ENCODE results near the gene HOXA13.

The HOXA13 gene

DNA sequence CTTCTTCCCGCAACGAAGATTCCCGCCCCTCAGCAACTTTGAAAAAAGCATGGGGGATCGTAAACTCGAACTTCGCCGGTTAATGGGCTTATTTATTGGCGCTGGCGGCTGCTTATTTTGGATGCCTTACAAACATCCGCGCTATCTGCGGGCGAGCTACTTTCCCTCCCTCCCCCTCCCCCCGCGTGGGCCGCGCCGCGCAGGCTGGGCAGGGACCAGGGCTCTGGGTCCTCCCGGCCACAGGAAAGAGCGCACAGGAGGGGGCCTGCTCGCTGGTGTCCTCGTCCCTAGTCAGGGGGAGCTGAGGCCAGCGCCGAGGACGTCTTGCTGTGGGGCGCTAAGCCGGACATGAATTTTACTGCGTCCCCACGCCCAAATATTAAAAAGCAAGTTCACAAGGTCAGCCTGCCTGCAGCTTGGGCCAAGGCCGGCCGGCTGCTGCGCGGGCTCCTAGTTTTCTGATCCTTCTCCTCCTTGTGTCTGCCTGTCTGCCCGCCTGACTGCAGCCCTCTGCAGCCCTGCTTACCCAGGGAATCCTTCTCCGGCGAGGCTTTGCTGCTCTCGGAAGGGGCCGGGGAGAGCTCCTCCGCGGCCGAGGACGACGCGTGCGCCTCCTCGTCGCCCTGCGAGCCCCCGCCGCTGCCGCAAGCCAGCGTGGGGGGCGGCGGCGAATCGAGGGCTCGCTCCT, 26.9 kb downstream of the HOXA13 start:
- Histone ChIP-seq H3K27me3 (ENCODE audit: control insufficient read depth in 1 of 2, insufficient read depth in 2 of 2, low read length in 2 of 2) (peaks cover 94 to 98% of the 10 kb centered on the region in 2 donors), H3K36me3 (ENCODE audit: control insufficient read depth in 1 of 2, insufficient read depth in 2 of 2, low read length in 2 of 2) (no peaks in the 10 kb centered on the region), H3K4me3 (ENCODE audit: low read depth in 1 of 2, low read length in 2 of 2) (peak overlapping the region; percentile 45 to 47), H3K9ac (ENCODE audit: low read depth in 1 of 2, low read length in 2 of 2) (no peak overlapping the region), H3K27ac (ENCODE audit: low read depth, low read length) (peak overlapping the region; percentile 20), H3K4me1 (ENCODE audit: control insufficient read depth in 1 of 2, insufficient read depth in 2 of 2, low read length in 2 of 2) (peaks cover 0 to 5% of the 10 kb centered on the region in 2 donors), H3K9me3 (ENCODE audit: control insufficient read depth in 1 of 2, low read length in 2 of 2) (no peaks in the 10 kb centered on the region)

DNA sequence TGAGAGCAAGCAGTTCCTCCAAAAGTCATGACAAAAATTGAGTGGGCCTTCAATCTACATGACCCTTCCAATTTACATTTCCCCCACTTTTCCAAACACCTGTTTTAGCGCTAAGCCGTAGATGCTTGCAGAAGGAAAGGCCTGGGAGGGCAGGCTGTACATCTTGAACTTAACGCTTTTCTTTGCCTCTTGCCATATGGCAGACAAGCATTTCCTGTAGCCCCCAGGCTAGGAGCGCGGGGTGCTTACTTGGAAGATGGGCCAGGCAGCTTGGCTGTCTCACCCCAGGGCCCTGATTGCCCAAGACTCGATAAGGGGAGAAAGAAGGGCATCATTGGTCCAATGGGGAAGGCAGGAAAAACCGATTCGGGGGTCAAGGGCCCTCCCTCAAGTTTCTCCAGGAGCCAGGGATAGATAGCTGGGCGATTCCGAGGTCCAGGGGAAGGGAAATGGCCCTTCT, 27.5 kb downstream of the HOXA13 start:
- H3K27me3 ChIP-seq (ENCODE audit: control insufficient read depth in 1 of 2, insufficient read depth in 2 of 2, low read length in 2 of 2): peaks cover 94 to 98% of the 10 kb centered on the region in 2 donors
- no peak overlapping the region for H3K9ac ChIP-seq (ENCODE audit: low read depth in 1 of 2, low read length in 2 of 2)
- no peak overlapping the region for H3K27ac ChIP-seq (ENCODE audit: low read depth, low read length)
- no peaks in the 10 kb centered on the region for H3K9me3 ChIP-seq (ENCODE audit: control insufficient read depth in 1 of 2, low read length in 2 of 2)
- peaks cover 0 to 5% of the 10 kb centered on the region in 2 donors for H3K4me1 ChIP-seq (ENCODE audit: control insufficient read depth in 1 of 2, insufficient read depth in 2 of 2, low read length in 2 of 2)
- no peak overlapping the region for H3K4me3 ChIP-seq (ENCODE audit: low read depth in 1 of 2, low read length in 2 of 2)
- H3K36me3 ChIP-seq (ENCODE audit: control insufficient read depth in 1 of 2, insufficient read depth in 2 of 2, low read length in 2 of 2): no peaks in the 10 kb centered on the region

DNA sequence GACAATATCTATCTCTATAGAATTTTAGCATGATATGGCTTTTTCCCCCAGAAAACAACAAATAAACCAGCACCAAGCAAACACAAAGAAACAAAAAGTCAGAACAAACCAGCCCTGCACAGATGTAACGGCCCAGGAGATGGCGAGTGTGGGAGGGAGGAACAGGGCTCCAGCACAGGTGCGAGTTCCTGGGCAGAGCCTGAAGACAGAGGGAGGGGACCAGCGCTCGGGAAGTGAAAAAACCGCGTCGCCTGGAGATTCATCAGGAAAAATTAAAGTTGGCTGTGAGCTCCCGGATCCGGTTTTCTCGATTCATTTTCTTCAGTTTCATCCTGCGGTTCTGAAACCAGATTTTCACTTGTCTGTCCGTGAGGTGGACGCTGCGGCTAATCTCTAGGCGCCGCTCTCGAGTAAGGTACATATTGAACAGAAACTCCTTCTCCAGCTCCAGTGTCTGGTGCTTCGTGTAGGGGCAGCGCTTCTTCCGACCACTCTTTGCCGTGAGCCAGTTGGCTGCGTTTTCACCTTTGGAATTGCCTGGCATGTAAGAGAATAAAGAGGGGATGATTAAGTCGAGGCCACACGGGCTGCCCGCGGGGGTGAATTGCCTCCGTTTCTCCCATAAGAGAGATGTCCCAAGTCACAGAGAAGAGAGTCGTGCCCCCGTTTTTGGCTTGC, 28.1 kb downstream of the HOXA13 start:
- peaks cover 0 to 5% of the 10 kb centered on the region in 2 donors for H3K4me1 ChIP-seq (ENCODE audit: control insufficient read depth in 1 of 2, insufficient read depth in 2 of 2, low read length in 2 of 2)
- peak overlapping the region; percentile 17 for H3K27ac ChIP-seq (ENCODE audit: low read depth, low read length)
- no peak overlapping the region for H3K9ac ChIP-seq (ENCODE audit: low read depth in 1 of 2, low read length in 2 of 2)
- no peaks in the 10 kb centered on the region for H3K9me3 ChIP-seq (ENCODE audit: control insufficient read depth in 1 of 2, low read length in 2 of 2)
- H3K27me3 ChIP-seq (ENCODE audit: control insufficient read depth in 1 of 2, insufficient read depth in 2 of 2, low read length in 2 of 2): peaks cover 94 to 98% of the 10 kb centered on the region in 2 donors
- no peak overlapping the region for H3K4me3 ChIP-seq (ENCODE audit: low read depth in 1 of 2, low read length in 2 of 2)
- no peaks in the 10 kb centered on the region for H3K36me3 ChIP-seq (ENCODE audit: control insufficient read depth in 1 of 2, insufficient read depth in 2 of 2, low read length in 2 of 2)

DNA sequence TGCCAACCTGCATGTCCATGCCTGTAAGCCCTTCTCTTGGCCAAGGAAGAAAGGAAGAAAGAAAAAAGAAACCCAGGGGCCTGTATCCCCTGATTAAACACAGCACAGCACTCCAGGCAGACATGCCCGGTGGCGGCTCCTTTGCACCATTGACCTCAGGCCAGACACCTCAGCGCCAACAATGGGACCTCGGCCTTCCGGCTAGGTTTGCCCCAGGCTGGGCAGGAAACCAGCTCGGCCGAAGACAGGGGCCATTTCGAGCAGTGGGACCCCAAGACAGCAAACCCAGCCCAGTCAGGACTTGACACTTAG, 28.6 kb downstream of the HOXA13 start:
- Histone ChIP-seq H3K4me1 (ENCODE audit: control insufficient read depth in 1 of 2, insufficient read depth in 2 of 2, low read length in 2 of 2) (peaks cover 0 to 5% of the 10 kb centered on the region in 2 donors), H3K9me3 (ENCODE audit: control insufficient read depth in 1 of 2, low read length in 2 of 2) (no peaks in the 10 kb centered on the region), H3K9ac (ENCODE audit: low read depth in 1 of 2, low read length in 2 of 2) (no peak overlapping the region), H3K36me3 (ENCODE audit: control insufficient read depth in 1 of 2, insufficient read depth in 2 of 2, low read length in 2 of 2) (no peaks in the 10 kb centered on the region), H3K27me3 (ENCODE audit: control insufficient read depth in 1 of 2, insufficient read depth in 2 of 2, low read length in 2 of 2) (peaks cover 94 to 98% of the 10 kb centered on the region in 2 donors), H3K27ac (ENCODE audit: low read depth, low read length) (peak overlapping the region; percentile 17), H3K4me3 (ENCODE audit: low read depth in 1 of 2, low read length in 2 of 2) (no peak overlapping the region)

DNA sequence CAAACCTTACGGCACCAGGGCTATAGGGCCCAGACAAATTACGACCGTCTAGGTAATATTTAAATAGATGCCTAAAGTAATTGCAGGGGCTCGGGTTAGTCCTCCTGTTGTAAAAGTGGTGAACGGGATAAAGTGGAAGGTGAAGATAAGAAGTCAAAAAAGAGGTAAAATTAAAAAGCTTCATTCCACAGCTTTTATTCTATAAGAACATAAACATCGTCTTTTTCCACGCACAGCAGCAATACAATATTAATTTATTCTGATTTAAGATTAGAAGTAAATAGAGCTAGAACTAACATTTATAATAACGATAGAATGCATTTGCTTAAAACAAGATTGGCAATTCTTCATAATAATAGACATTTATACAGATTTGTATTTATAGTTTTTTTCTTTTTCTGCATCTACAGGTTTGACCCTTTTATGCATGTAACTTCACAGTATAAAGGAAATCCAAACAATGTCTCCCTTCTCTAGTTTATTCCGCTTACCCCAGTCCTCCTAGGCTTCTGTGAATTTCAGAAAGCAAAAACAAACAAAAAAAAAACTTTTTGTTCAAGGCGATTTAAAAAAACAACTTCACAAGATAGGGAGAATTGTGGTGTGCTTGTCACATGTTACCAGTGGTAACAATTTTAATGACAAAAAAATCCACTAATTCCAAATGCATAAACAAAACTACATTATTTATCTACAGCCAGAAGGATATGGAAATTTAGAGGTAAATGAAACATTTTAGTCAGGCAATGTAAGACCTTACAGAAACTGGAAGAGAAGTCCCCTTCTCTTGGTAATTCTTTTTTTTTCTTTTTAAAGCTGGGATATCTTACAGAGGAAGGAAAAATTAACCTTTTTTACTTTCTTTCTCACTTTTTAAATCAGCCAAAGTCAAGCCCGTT, 29.2 kb downstream of the HOXA13 start:
- Histone ChIP-seq H3K4me3 (ENCODE audit: low read depth in 1 of 2, low read length in 2 of 2) (no peak overlapping the region), H3K27ac (ENCODE audit: low read depth, low read length) (no peak overlapping the region), H3K27me3 (ENCODE audit: control insufficient read depth in 1 of 2, insufficient read depth in 2 of 2, low read length in 2 of 2) (peaks cover 94 to 98% of the 10 kb centered on the region in 2 donors), H3K9me3 (ENCODE audit: control insufficient read depth in 1 of 2, low read length in 2 of 2) (no peaks in the 10 kb centered on the region), H3K36me3 (ENCODE audit: control insufficient read depth in 1 of 2, insufficient read depth in 2 of 2, low read length in 2 of 2) (no peaks in the 10 kb centered on the region), H3K9ac (ENCODE audit: low read depth in 1 of 2, low read length in 2 of 2) (no peak overlapping the region), H3K4me1 (ENCODE audit: control insufficient read depth in 1 of 2, insufficient read depth in 2 of 2, low read length in 2 of 2) (peaks cover 0 to 5% of the 10 kb centered on the region in 2 donors)

DNA sequence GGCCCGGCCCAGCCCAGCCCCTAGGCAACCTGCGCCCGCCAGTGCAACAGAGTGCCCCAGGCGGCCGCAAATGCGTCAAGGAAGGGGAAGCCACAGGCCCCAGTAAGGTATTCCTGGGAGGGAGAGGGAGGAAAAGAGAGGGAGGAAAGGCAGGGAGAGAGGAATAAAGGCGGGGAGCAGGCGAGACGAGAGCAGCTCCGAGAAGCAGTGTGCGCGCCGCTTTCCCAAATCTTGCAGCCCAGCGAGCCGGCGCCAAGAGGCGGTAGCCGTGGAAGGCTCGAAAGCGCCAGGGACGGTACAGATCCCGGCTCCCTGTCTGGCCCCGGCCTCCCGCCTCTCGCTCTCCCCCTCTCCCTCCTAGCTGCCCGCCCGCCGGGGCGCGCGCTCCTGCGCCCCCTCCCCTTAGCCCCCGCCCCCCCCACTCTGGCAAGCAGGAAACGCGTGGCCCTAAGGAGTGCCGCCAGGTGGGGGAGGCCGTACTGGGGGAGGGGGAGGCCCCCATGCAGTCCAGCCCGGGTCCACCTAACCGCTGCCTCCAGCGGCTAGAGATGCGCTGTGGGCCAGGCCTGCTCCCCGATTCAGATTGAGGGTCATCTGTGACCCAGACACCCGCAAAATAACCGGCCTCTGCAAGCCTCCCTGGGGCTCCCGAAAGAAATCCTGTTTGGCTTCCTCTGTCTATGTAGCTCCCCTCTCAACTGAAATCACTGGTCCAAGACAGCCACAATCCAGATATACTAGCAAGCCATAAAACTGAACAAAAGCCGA, 30.0 kb downstream of the HOXA13 start:
- Histone ChIP-seq H3K4me1 (ENCODE audit: control insufficient read depth in 1 of 2, insufficient read depth in 2 of 2, low read length in 2 of 2) (peaks cover 0 to 7% of the 10 kb centered on the region in 2 donors), H3K36me3 (ENCODE audit: control insufficient read depth in 1 of 2, insufficient read depth in 2 of 2, low read length in 2 of 2) (no peaks in the 10 kb centered on the region), H3K27me3 (ENCODE audit: control insufficient read depth in 1 of 2, insufficient read depth in 2 of 2, low read length in 2 of 2) (peaks cover 94 to 98% of the 10 kb centered on the region in 2 donors), H3K9ac (ENCODE audit: low read depth in 1 of 2, low read length in 2 of 2) (no peak overlapping the region), H3K4me3 (ENCODE audit: low read depth in 1 of 2, low read length in 2 of 2) (no peak overlapping the region), H3K27ac (ENCODE audit: low read depth, low read length) (peak overlapping the region; percentile 3), H3K9me3 (ENCODE audit: control insufficient read depth in 1 of 2, low read length in 2 of 2) (no peaks in the 10 kb centered on the region)

DNA sequence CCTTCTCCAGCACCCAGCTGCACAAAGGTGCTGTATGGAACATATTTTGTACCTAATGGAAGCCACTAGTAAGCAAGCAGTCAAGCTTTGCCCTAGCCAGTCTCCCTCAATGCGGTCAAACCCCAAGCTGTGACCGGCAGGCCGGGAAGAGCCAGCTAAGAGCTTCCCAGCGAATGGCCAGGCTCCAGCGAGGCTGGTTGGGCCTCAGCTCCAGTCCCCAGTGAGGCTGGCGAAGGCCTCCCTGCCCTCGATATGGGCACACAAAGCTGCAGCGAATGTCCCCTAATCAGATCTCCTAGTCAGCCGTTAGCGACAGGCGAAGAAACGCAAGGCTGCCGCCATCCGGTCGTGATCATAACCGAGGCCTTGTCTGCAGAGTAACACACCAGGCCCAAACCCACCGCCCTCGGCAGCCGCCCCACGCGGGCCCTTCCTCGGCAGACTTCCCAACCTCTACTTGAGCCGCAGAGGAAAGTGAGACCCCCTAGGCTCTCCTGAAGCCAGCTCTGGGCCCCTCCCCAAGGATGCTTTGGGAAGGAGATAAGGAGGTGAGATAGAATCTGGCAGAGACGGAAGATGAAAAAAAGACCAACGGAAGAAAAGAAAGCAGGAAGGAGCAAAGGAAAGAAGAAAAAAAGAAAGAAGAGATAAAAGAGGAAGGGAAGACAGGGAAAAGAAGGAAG, 31.5 kb downstream of the HOXA13 start:
- Histone ChIP-seq H3K36me3 (ENCODE audit: control insufficient read depth in 1 of 2, insufficient read depth in 2 of 2, low read length in 2 of 2) (no peaks in the 10 kb centered on the region), H3K4me3 (ENCODE audit: low read depth in 1 of 2, low read length in 2 of 2) (no peak overlapping the region), H3K27me3 (ENCODE audit: control insufficient read depth in 1 of 2, insufficient read depth in 2 of 2, low read length in 2 of 2) (peaks cover 97 to 99% of the 10 kb centered on the region in 2 donors), H3K4me1 (ENCODE audit: control insufficient read depth in 1 of 2, insufficient read depth in 2 of 2, low read length in 2 of 2) (peaks cover 0 to 14% of the 10 kb centered on the region in 2 donors), H3K27ac (ENCODE audit: low read depth, low read length) (peak overlapping the region; percentile 42), H3K9me3 (ENCODE audit: control insufficient read depth in 1 of 2, low read length in 2 of 2) (no peaks in the 10 kb centered on the region), H3K9ac (ENCODE audit: low read depth in 1 of 2, low read length in 2 of 2) (no peak overlapping the region)

DNA sequence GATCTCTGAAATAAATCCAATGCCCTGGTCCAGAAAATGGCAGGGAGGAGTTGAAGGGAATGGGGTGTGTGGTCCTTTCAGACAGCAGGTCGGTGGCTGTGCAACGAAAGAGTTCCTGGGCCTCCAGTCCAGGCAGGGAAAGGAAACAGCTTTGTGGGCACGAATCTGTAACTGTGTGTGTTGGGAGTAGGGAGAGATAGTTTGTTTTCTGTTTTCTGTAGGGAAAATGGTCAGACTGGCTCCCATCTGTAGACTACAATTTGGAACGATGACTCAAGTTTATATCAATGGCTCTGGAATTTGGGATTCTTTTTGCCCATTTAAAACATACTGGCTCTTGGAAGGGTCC, 32.0 kb downstream of the HOXA13 start:
- Histone ChIP-seq H3K27ac (ENCODE audit: low read depth, low read length) (no peak overlapping the region), H3K4me1 (ENCODE audit: control insufficient read depth in 1 of 2, insufficient read depth in 2 of 2, low read length in 2 of 2) (peaks cover 0 to 14% of the 10 kb centered on the region in 2 donors), H3K27me3 (ENCODE audit: control insufficient read depth in 1 of 2, insufficient read depth in 2 of 2, low read length in 2 of 2) (peaks cover 97 to 99% of the 10 kb centered on the region in 2 donors)

More for the DNA sequence above, 32.0 kb downstream of the HOXA13 start:
- Histone ChIP-seq H3K4me3 (ENCODE audit: low read depth in 1 of 2, low read length in 2 of 2) (no peak overlapping the region), H3K9ac (ENCODE audit: low read depth in 1 of 2, low read length in 2 of 2) (no peak overlapping the region), H3K9me3 (ENCODE audit: control insufficient read depth in 1 of 2, low read length in 2 of 2) (no peaks in the 10 kb centered on the region), H3K36me3 (ENCODE audit: control insufficient read depth in 1 of 2, insufficient read depth in 2 of 2, low read length in 2 of 2) (no peaks in the 10 kb centered on the region)
